Stimulated activated naive CD8-positive, alpha-beta T cell treated with anti-CD3 and anti-CD28 coated beads, Interleukin-15, Interleukin-2, amounts not matched to agents 100 ng/mL and 50 ng/mL, for 24 hours (primary cell): ENCODE data around the gene FZD8.

ENCODE experiments used
- H3K27ac Mint-ChIP-seq: one replicate; pipeline ENCODE4 v1.8.0; 2021; ENCODE audit warnings: mild to moderate bottlenecking, mixed read lengths
- H3K27me3 Mint-ChIP-seq: one replicate; pipeline ENCODE4 v1.8.0; 2021; ENCODE audit warnings: mixed read lengths
- H3K36me3 Mint-ChIP-seq: one replicate; pipeline ENCODE4 v1.8.0; 2021; ENCODE audit warnings: low read depth, mixed read lengths
- H3K4me1 Mint-ChIP-seq: one replicate; pipeline ENCODE4 v1.8.0; 2021; ENCODE audit warnings: low read depth, mixed read lengths
- H3K4me3 Mint-ChIP-seq: one replicate; pipeline ENCODE4 v1.8.0; 2021; ENCODE audit warnings: mild to moderate bottlenecking, mixed read lengths
- H3K9me3 Mint-ChIP-seq: one replicate; pipeline ENCODE4 v1.8.0; 2021; ENCODE audit warnings: mixed read lengths

Gene FZD8

GRCh38 chr10:35652824-35653223 is 10.7 kb upstream of the FZD8 start:
- H3K36me3 Mint-ChIP-seq, result no peaks in the 10 kb centered on the region

GRCh38 chr10:35650894-35651293 is 8.8 kb upstream of the FZD8 start:
- no peak overlapping the region for H3K27ac Mint-ChIP-seq
- H3K27me3 Mint-ChIP-seq, result peaks cover 21% of the 10 kb centered on the region
- no peak overlapping the region for H3K4me3 Mint-ChIP-seq
- H3K36me3 Mint-ChIP-seq, result no peaks in the 10 kb centered on the region
- H3K9me3 Mint-ChIP-seq, result no peaks in the 10 kb centered on the region
- no peaks in the 10 kb centered on the region for H3K4me1 Mint-ChIP-seq

More at GRCh38 chr10:35652824-35653223, 10.7 kb upstream of the FZD8 start:
- no peaks in the 10 kb centered on the region for H3K4me1 Mint-ChIP-seq
- H3K27me3 Mint-ChIP-seq, result peaks cover 29% of the 10 kb centered on the region
- H3K9me3 Mint-ChIP-seq, result no peaks in the 10 kb centered on the region
- H3K4me3 Mint-ChIP-seq, result no peak overlapping the region
- H3K27ac Mint-ChIP-seq, result no peak overlapping the region

- H3K4me1 Mint-ChIP-seq, result peaks cover 31% of the 10 kb centered on the region
- H3K27ac Mint-ChIP-seq, result peak overlapping the region; percentile 1
- H3K4me3 Mint-ChIP-seq, result peak overlapping the region; percentile 79
- peaks cover 52% of the 10 kb centered on the region for H3K27me3 Mint-ChIP-seq
- H3K9me3 Mint-ChIP-seq, result no peaks in the 10 kb centered on the region
- no peaks in the 10 kb centered on the region for H3K36me3 Mint-ChIP-seq
Measured at GRCh38 chr10:35644050-35644950, 2.2 kb upstream of the FZD8 start.

GRCh38 chr10:35643151-35644049 is 1.3 kb upstream of the FZD8 start:
- Mint-ChIP-seq H3K4me3 (peak overlapping the region; percentile 79), H3K36me3 (no peaks in the 10 kb centered on the region), H3K4me1 (peaks cover 31% of the 10 kb centered on the region), H3K9me3 (no peaks in the 10 kb centered on the region), H3K27ac (no peak overlapping the region), H3K27me3 (peaks cover 54% of the 10 kb centered on the region)

GRCh38 chr10:35642793-35643114 is 658 bp upstream of the FZD8 start:
- Mint-ChIP-seq H3K27ac (no peak overlapping the region), H3K4me1 (peaks cover 31% of the 10 kb centered on the region), H3K4me3 (peak overlapping the region; percentile 79), H3K9me3 (no peaks in the 10 kb centered on the region), H3K27me3 (peaks cover 60% of the 10 kb centered on the region), H3K36me3 (no peaks in the 10 kb centered on the region)

GRCh38 chr10:35641676-35642034 is 441 bp downstream of the FZD8 start:
- H3K4me3 Mint-ChIP-seq, result no peak overlapping the region
- no peaks in the 10 kb centered on the region for H3K36me3 Mint-ChIP-seq
- H3K27me3 Mint-ChIP-seq, result peaks cover 70% of the 10 kb centered on the region
- peaks cover 32% of the 10 kb centered on the region for H3K4me1 Mint-ChIP-seq
- H3K27ac Mint-ChIP-seq, result no peak overlapping the region
- H3K9me3 Mint-ChIP-seq, result no peaks in the 10 kb centered on the region

- peak overlapping the region; percentile 70 for H3K4me3 Mint-ChIP-seq
- H3K4me1 Mint-ChIP-seq, result peaks cover 34% of the 10 kb centered on the region
- no peaks in the 10 kb centered on the region for H3K36me3 Mint-ChIP-seq
- no peak overlapping the region for H3K27ac Mint-ChIP-seq
- H3K9me3 Mint-ChIP-seq, result no peaks in the 10 kb centered on the region
- H3K27me3 Mint-ChIP-seq, result peaks cover 69% of the 10 kb centered on the region
Measured at GRCh38 chr10:35640951-35641675, 983 bp downstream of the FZD8 start.

- peaks cover 34% of the 10 kb centered on the region for H3K4me1 Mint-ChIP-seq
- peaks cover 76% of the 10 kb centered on the region for H3K27me3 Mint-ChIP-seq
- no peaks in the 10 kb centered on the region for H3K36me3 Mint-ChIP-seq
- H3K9me3 Mint-ChIP-seq, result no peaks in the 10 kb centered on the region
- peak overlapping the region; percentile 78 for H3K4me3 Mint-ChIP-seq
- H3K27ac Mint-ChIP-seq, result no peak overlapping the region
Measured at GRCh38 chr10:35640474-35640873, 1.6 kb downstream of the FZD8 start.

- H3K4me1 Mint-ChIP-seq, result peaks cover 34% of the 10 kb centered on the region
- peak overlapping the region; percentile 63 for H3K4me3 Mint-ChIP-seq
- no peak overlapping the region for H3K27ac Mint-ChIP-seq
- H3K9me3 Mint-ChIP-seq, result no peaks in the 10 kb centered on the region
- H3K36me3 Mint-ChIP-seq, result no peaks in the 10 kb centered on the region
- peaks cover 72% of the 10 kb centered on the region for H3K27me3 Mint-ChIP-seq
Measured at GRCh38 chr10:35639728-35640401, 2.2 kb downstream of the FZD8 start.

- no peaks in the 10 kb centered on the region for H3K36me3 Mint-ChIP-seq
- peak overlapping the region; percentile 63 for H3K4me3 Mint-ChIP-seq
- peaks cover 65% of the 10 kb centered on the region for H3K27me3 Mint-ChIP-seq
- no peak overlapping the region for H3K27ac Mint-ChIP-seq
- H3K9me3 Mint-ChIP-seq, result no peaks in the 10 kb centered on the region
- peaks cover 30% of the 10 kb centered on the region for H3K4me1 Mint-ChIP-seq
Measured at GRCh38 chr10:35639021-35639727, 2.9 kb downstream of the FZD8 start.

GRCh38 chr10:35638101-35638500 is 4.0 kb downstream of the FZD8 start:
- Mint-ChIP-seq H3K4me1 (peaks cover 25% of the 10 kb centered on the region), H3K36me3 (no peaks in the 10 kb centered on the region), H3K9me3 (no peaks in the 10 kb centered on the region), H3K27ac (no peak overlapping the region), H3K4me3 (no peak overlapping the region), H3K27me3 (peaks cover 56% of the 10 kb centered on the region)

GRCh38 chr10:35637462-35637861 is 4.6 kb downstream of the FZD8 start:
- H3K27ac Mint-ChIP-seq, result no peak overlapping the region
- peaks cover 19% of the 10 kb centered on the region for H3K4me1 Mint-ChIP-seq
- H3K9me3 Mint-ChIP-seq, result no peaks in the 10 kb centered on the region
- H3K36me3 Mint-ChIP-seq, result no peaks in the 10 kb centered on the region
- H3K4me3 Mint-ChIP-seq, result no peak overlapping the region
- H3K27me3 Mint-ChIP-seq, result peaks cover 55% of the 10 kb centered on the region

GRCh38 chr10:35636956-35637355 is 5.1 kb downstream of the FZD8 start:
- Mint-ChIP-seq H3K27ac (no peak overlapping the region), H3K9me3 (no peaks in the 10 kb centered on the region), H3K27me3 (peaks cover 52% of the 10 kb centered on the region), H3K4me3 (no peak overlapping the region), H3K4me1 (peaks cover 15% of the 10 kb centered on the region), H3K36me3 (no peaks in the 10 kb centered on the region)

- H3K27ac Mint-ChIP-seq, result no peak overlapping the region
- no peak overlapping the region for H3K4me3 Mint-ChIP-seq
- H3K36me3 Mint-ChIP-seq, result no peaks in the 10 kb centered on the region
- H3K4me1 Mint-ChIP-seq, result peaks cover 11% of the 10 kb centered on the region
- H3K27me3 Mint-ChIP-seq, result peaks cover 48% of the 10 kb centered on the region
- no peaks in the 10 kb centered on the region for H3K9me3 Mint-ChIP-seq
Measured at GRCh38 chr10:35635576-35635975, 6.5 kb downstream of the FZD8 start.
